Heart right ventricle (tissue), 16 donors: Measurements from ENCODE around the gene CGRRF1. TPM values are rescaled to one million over a fixed set of nuclear protein-coding genes. Genes with fewer than 3 reads are reported as not detected.

Experiments
- ATAC-seq, 8 donors: fragments of 200-7000 bp; cut with Tn5 transposase; one replicate each; pipeline ENCODE4 v1.9.1; 2020; ENCODE audit warnings: mild to moderate bottlenecking in 8 of 8, moderate library complexity in 8 of 8, moderate number of reproducible peaks in 1 of 8
- DNase-seq, 2 donors: peaks; one replicate each; pipeline ENCODE4 v3.0.0-alpha.2; 2020
- H3K27ac ChIP-seq, 10 donors: fragments of 200-600 bp; sonication (generic) in 2 of 10; one replicate each; pipeline versions ENCODE4 v1.5.0 to v1.8.0; 2020 to 2022; ENCODE audit warnings: mild to moderate bottlenecking in 3 of 10
- H3K27me3 ChIP-seq, 7 donors: fragments of 200-600 bp; one replicate each; pipeline ENCODE4 v1.8.0; 2021 to 2022; ENCODE audit warnings: mild to moderate bottlenecking in 2 of 7
- H3K36me3 ChIP-seq, 9 donors: fragments of 200-600 bp; sonication (generic) in 1 of 9; one replicate each; pipeline versions ENCODE4 v1.5.0 to v1.8.0; 2020 to 2022; ENCODE audit warnings: mild to moderate bottlenecking in 2 of 9
- H3K4me1 ChIP-seq, 9 donors: fragments of 200-600 bp; sonication (generic) in 1 of 9; one replicate each; pipeline versions ENCODE4 v1.5.0 to v1.8.0; 2020 to 2022; ENCODE audit warnings: mild to moderate bottlenecking in 4 of 9
- H3K4me3 ChIP-seq, 10 donors: fragments of 200-600 bp; sonication (generic) in 2 of 10; one replicate each; pipeline versions ENCODE4 v1.5.0 to v1.8.0; 2020 to 2022; ENCODE audit warnings: mild to moderate bottlenecking in 7 of 10, moderate library complexity in 2 of 10
- H3K9me3 ChIP-seq, 11 donors: fragments of 200-600 bp in 10 of 11; sonication (generic) in 2 of 11; one replicate each; pipeline versions ENCODE4 v1.5.0 to v1.8.0; 2013 to 2022; ENCODE audit warnings: mild to moderate bottlenecking in 2 of 11, control low read depth in 1 of 11, moderate library complexity in 1 of 11
- WGBS, 2 donors: extraction: QIAGEN DNeasy Blood & Tissue Kit; methylation state at CpG; one replicate each; pipeline ENCODE4 v1.1.7; 2013; ENCODE audit warnings: inconsistent platforms in 1 of 2; 5-methylcytosine and 5-hydroxymethylcytosine counted together
- intact Hi-C, 10 donors: fragments of 100-400 bp; cut with DNase I; formaldehyde crosslinking; loops; one replicate each; pipeline versions ENCODE4 v1.11.1 to v1.14.2; 2022
- polyA plus RNA-seq, 2 donors: library from polyadenylated mRNA; stranded (reverse); fragments of 200-250 nt; gene quantifications; one replicate each; pipeline ENCODE4 v1.2.3, GENCODE V29; 2013
- total RNA-seq, 10 donors: library from RNA; stranded (reverse); fragmentation: NEBNext Ultra II Directional in 3 of 10; extraction: Animal tissue kit (Norgen Biotek cat#: 25700) in 3 of 10; gene quantifications; one replicate each; pipeline versions ENCODE4 v1.2.1 to v1.2.4, GENCODE V29; 2021 to 2023
- TF ChIP-seq, protein P1 (sequence below), 9 donors: fragments of 200-600 bp; sonication (generic) in 2 of 9; IDR thresholded peaks; one replicate each; pipeline versions ENCODE4 v1.5.0 to v1.8.0; 2021 to 2022; ENCODE audit warnings: antibody characterized with exemption in 9 of 9, mild to moderate bottlenecking in 5 of 9, moderate library complexity in 1 of 9
- donor health status: Arrhythmogenic right ventricular cardiomyopathy.
- donor health status: ischemic (EF 13 %, LVEDD 7.1; RV severe dilation, severe dysfunction).
- donor health status: healthy with polysubstance abuse.
- donor health status: DM: no; HTN: yes; CAD: no.
- donor health status: DM: no; HTN: no; CAD: no.
- donor health status: ischemic (EF 25% LVEDD 6.9; RV normal size, moderate dysfunction).
- donor health status: ischemic (EF 25% LVEDD 5.7; RV mildly dilated, moderate dysfunction).
- donor health status: healthy.
- donor health status: DM: yes; HTN: yes; CAD: no.
- donor health status: Ischemic cardiomyopathy.
- donor health status: ischemic (EF 35%, LVEDD 5.7; RV mildly dilated, moderate dysfunction).
- donor health status: nonischemic (EF 11% LVEDD 7.7; RV severe dilation, severe dysfunction).
- donor health status: DM: yes; HTN: yes; CAD: no.
- donor health status: PGD.
- donor health status: ischemic (EF 29% LVEDD 5.4; RV normal size, mild dysfunction).
- donor health status: nonischemic (EF 23%, LVEDD 6.1; RV moderate dilation, normal function).

Gene CGRRF1
- total and polyA plus RNA-seq, 12 donors: 14.2 to 23.1 (median 17.6) TPM

DNA sequence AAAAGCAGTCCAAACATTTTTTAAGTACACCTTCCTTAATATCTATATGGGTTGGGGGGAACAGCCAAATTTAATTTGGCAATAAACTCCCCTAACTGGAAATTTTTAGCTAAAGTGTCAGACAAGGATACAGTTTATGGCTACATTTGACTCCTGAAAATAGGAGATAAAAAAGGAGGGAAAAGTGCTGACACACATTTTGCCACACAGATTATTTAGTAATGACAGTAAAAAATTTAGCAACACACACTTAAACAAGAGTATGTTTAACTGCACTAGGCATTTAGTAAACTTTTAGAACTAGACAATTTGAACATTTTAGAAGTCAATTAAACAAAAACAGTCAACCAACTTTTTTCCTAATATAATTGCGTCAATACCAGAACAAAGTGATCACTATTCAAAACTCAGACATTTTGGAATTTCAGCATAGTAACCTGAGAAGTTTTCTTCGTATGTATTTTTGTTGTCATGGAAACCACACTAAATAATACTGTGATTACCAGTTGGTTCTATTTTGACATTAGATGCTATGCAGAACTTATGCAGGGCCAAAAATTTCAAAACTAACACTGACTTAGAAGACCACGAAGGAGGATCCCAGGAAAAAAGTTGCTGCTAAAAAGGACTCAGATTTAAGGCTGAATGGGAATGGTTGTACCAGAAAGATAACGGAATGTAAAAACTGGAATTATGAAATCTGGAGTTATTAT lies 34.4 kb upstream of the CGRRF1 start:
- intact Hi-C loops: no loop called here
- Histone ChIP-seq H3K4me1 (peaks cover 0 to 36% (median 16%) of the 10 kb centered on the region in 9 donors), H3K36me3 (peaks cover 0 to 82% (median 0%) of the 10 kb centered on the region in 9 donors), H3K9me3 (no peaks in the 10 kb centered on the region), H3K4me3 (no peak overlapping the region), H3K27me3 (no peaks in the 10 kb centered on the region), H3K27ac (no peak overlapping the region)
- no peak for ATAC-seq
- TF ChIP-seq, protein P1, sequence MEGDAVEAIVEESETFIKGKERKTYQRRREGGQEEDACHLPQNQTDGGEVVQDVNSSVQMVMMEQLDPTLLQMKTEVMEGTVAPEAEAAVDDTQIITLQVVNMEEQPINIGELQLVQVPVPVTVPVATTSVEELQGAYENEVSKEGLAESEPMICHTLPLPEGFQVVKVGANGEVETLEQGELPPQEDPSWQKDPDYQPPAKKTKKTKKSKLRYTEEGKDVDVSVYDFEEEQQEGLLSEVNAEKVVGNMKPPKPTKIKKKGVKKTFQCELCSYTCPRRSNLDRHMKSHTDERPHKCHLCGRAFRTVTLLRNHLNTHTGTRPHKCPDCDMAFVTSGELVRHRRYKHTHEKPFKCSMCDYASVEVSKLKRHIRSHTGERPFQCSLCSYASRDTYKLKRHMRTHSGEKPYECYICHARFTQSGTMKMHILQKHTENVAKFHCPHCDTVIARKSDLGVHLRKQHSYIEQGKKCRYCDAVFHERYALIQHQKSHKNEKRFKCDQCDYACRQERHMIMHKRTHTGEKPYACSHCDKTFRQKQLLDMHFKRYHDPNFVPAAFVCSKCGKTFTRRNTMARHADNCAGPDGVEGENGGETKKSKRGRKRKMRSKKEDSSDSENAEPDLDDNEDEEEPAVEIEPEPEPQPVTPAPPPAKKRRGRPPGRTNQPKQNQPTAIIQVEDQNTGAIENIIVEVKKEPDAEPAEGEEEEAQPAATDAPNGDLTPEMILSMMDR (IDR thresholded peaks at IDR 0.05): no peak
- 73 to 76% methylated on average over 4 of the region's 4 CpGs for WGBS, 2 donors
- no peak for DNase-seq

DNA sequence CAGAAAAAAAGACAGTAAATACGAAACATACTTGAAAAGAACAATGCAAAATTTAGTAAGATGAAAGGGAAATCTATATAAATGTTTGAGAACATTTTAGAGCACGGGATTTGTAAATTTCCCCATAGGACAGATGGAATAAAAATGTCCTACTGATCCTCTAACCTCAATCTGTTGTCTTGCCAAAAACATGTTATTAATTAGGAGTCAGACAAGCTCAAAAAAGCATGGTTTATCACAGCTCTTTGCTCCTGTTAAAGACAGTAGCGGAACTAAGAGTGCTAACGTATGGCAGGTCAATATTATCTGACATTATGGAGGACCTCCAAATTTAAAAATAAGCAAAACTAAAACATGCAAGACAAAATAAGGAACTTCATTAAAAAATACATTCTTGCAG lies 33.8 kb upstream of the CGRRF1 start:
- intact Hi-C loops: no loop called here
- no peaks in the 10 kb centered on the region for H3K27me3 ChIP-seq
- ATAC-seq: no peak
- no peak overlapping the region for H3K4me3 ChIP-seq
- H3K4me1 ChIP-seq: peaks cover 0 to 40% (median 18%) of the 10 kb centered on the region in 9 donors
- H3K36me3 ChIP-seq: peaks cover 0 to 82% (median 0%) of the 10 kb centered on the region in 9 donors
- 77 to 83% methylated on average over 4 of the region's 4 CpGs for WGBS, 2 donors
- H3K9me3 ChIP-seq: no peaks in the 10 kb centered on the region
- TF ChIP-seq, protein P1 (IDR thresholded peaks at IDR 0.05): no peak
- no peak for DNase-seq
- no peak overlapping the region for H3K27ac ChIP-seq

DNA sequence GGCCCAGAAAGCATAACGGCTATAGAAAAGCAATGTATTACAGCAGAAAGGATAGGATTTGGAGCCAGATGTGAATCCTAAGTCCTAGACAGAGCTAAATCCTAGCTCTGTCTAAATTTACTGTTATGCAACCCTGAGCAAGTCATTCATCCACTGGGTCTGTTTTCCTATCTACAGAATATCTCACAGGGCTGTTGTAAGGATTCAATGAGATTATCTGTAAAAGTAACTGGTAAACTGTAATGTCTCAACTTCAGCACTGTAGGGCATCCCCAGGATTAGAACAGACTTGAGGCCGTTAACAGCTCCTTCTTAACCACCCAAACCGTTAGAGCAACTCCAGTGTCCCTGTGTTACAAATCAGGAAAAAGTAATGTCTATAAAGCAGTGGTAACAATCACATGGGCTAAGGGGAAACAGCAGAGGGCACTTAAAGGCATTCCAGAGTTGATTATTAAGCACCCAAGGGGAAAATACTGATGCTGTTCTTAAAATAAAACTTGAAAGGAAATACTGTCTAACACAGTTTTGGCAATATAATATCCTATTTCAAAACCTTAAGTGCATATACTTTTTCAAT lies 31.0 kb upstream of the CGRRF1 start:
- ATAC-seq (no peak), DNase-seq (no peak)
- Histone ChIP-seq H3K27me3 (no peaks in the 10 kb centered on the region), H3K4me1 (peaks cover 0 to 58% (median 27%) of the 10 kb centered on the region in 9 donors), H3K4me3 (no peak overlapping the region), H3K9me3 (no peaks in the 10 kb centered on the region), H3K36me3 (peaks cover 0 to 96% (median 0%) of the 10 kb centered on the region in 9 donors), H3K27ac (no peak overlapping the region)
- 46 to 61% methylated on average over 3 of the region's 3 CpGs for WGBS, 2 donors
- intact Hi-C loops: no loop called here
- TF ChIP-seq, protein P1 (IDR thresholded peaks at IDR 0.05): no peak

DNA sequence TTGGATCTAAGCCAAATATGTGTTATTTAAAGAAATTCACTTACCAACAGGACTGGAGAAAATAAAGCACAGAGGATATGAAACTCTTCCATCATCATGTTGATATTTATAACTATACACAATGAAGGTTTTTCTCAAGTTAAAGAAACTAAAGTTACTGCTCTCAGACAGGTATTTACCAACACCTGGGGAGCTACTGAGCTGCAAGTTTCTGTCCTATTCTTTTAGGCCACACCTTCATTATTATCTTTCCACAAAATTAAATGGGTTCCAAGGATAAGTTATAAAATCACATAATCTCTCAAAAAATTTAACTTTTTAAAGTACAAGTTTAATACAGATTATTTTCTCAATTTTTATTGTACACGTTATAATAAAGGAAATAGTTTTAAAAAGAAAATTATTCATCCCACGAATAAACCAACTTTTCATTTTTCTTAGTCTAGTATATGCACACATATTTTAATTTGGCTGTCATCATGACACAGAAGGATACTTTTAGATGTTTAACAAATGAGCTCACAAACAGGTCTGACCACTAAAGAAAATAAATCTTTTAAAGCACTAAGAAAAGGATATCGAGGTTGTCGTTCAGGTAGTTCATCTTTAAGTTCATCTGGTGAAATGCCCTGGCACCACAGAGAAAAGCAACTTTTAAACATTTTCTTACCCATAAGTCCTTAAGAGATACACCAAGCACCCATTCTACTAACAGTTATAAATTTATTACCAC lies 28.7 kb upstream of the CGRRF1 start:
- Histone ChIP-seq H3K4me3 (no peak overlapping the region), H3K9me3 (no peaks in the 10 kb centered on the region), H3K36me3 (peaks cover 0 to 76% (median 0%) of the 10 kb centered on the region in 9 donors), H3K27ac (no peak overlapping the region), H3K4me1 (peaks cover 0 to 74% (median 34%) of the 10 kb centered on the region in 9 donors), H3K27me3 (no peaks in the 10 kb centered on the region)
- WGBS, 2 donors: 95% methylated on average over 4 of the region's 4 CpGs
- TF ChIP-seq, protein P1 (IDR thresholded peaks at IDR 0.05): no peak
- intact Hi-C loops: loop anchor here in 1 of 10 donors (5.0 kb wide), 1 partner anchor 34 kb away; no protein-coding TSS in a partner anchor
- ATAC-seq (no peak), DNase-seq (no peak)
